Uterus (tissue), 2 donors: ENCODE data around the gene MUC5AC.

ENCODE experiments used
- POLR2A ChIP-seq, 2 donors: fragments of 450-650 bp; IDR thresholded peaks; one replicate each; pipeline ENCODE4 v1.6.1; 2016; ENCODE audit warnings: antibody characterized with exemption in 2 of 2, mild to moderate bottlenecking in 1 of 2, moderate library complexity in 1 of 2
- TF ChIP-seq, protein P1 (sequence below), 4 experiments: fragments of 200-600 bp in 2 of 4; fragments of 450-650 bp in 2 of 4; sonication (generic) in 2 of 4; IDR thresholded peaks; one replicate each; pipeline ENCODE4 v1.5.1; 2016 to 2019; ENCODE audit warnings: antibody characterized with exemption in 4 of 4, mild to moderate bottlenecking in 2 of 4, moderate library complexity in 1 of 4

DNA sequence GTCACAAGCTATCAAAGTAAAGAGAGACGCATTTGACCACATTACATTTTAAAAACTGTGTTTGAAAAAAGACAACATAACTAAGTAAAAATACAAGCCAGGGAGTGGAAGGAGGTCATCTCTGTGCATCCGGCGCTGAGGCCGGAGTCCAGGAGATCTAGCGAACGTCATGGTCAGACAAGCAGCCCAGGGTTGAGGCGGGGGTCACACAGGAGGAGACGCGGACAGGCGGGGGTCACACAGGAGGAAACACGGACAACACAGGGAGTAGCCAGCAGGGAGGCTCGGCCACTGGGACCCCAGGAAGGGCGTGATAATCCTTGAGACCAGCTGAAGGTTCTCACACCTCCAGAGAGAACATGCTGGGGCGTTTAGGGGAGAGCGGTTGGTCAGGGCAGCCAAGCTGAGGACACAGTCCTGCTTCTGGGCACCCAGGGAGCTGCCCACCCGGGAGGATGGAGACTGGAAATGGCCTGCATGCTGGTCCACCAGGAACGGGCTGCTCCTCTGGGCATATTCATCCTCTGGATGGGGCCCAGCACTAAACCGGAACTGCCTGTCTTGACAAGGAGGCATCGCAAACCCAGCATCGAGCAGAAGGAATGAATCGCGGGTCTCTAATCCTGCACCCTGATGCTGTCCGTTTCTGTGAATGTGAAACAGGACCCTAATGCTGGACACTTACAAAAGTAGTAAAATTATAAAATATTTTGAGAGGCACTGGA, 40.9 kb upstream of the MUC5AC start:
- no peak for TF ChIP-seq POLR2A (IDR thresholded peaks at IDR 0.05)
- TF ChIP-seq, protein P1, sequence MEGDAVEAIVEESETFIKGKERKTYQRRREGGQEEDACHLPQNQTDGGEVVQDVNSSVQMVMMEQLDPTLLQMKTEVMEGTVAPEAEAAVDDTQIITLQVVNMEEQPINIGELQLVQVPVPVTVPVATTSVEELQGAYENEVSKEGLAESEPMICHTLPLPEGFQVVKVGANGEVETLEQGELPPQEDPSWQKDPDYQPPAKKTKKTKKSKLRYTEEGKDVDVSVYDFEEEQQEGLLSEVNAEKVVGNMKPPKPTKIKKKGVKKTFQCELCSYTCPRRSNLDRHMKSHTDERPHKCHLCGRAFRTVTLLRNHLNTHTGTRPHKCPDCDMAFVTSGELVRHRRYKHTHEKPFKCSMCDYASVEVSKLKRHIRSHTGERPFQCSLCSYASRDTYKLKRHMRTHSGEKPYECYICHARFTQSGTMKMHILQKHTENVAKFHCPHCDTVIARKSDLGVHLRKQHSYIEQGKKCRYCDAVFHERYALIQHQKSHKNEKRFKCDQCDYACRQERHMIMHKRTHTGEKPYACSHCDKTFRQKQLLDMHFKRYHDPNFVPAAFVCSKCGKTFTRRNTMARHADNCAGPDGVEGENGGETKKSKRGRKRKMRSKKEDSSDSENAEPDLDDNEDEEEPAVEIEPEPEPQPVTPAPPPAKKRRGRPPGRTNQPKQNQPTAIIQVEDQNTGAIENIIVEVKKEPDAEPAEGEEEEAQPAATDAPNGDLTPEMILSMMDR (IDR thresholded peaks at IDR 0.05), result no peak
